ENCODE measurements around the gene PLXNB3.

The PLXNB3 gene

GRCh38 chrX:153763989-153764755 is at the start of gene PLXNB3:
TSS of gene PLXNB3 (plus strand) at chrX:153764249. CDS start at chrX:153765536, 1,287 bp downstream.
- DNase-seq (ENCODE audit: low read depth in 1 of 2, low spot score in 1 of 2) = peak; percentile 72 to 85
- TF ChIP-seq JUND (IDR thresholded peaks at IDR 0.05; ENCODE audit: low read depth) = no peak
- in situ Hi-C loops (cut with HindIII; ENCODE audit: low pct_unique_long_range_greater_than_20kb, low sequenced_read_pairs) = no loop called here

- no peak for TF ChIP-seq JUND (IDR thresholded peaks at IDR 0.05; ENCODE audit: low read depth)
- in situ Hi-C loops (cut with HindIII; ENCODE audit: low pct_unique_long_range_greater_than_20kb, low sequenced_read_pairs) = no loop called here
Measured at GRCh38 chrX:153714256-153714655, 49.8 kb upstream of the PLXNB3 start.

GRCh38 chrX:153717445-153717844 is 46.6 kb upstream of the PLXNB3 start:
- no peak for TF ChIP-seq JUND (IDR thresholded peaks at IDR 0.05; ENCODE audit: low read depth)
- in situ Hi-C loops (cut with HindIII; ENCODE audit: low pct_unique_long_range_greater_than_20kb, low sequenced_read_pairs) = no loop called here
- no peak for DNase-seq (ENCODE audit: low read depth in 1 of 2, low spot score in 1 of 2)

More at GRCh38 chrX:153714256-153714655, 49.8 kb upstream of the PLXNB3 start:
- DNase-seq (ENCODE audit: low read depth in 1 of 2, low spot score in 1 of 2) = no peak

GRCh38 chrX:153719238-153719637 is 44.8 kb upstream of the PLXNB3 start:
- in situ Hi-C loops (cut with HindIII; ENCODE audit: low pct_unique_long_range_greater_than_20kb, low sequenced_read_pairs) = no loop called here
- DNase-seq (ENCODE audit: low read depth in 1 of 2, low spot score in 1 of 2) = no peak

GRCh38 chrX:153719701-153720100 is 44.3 kb upstream of the PLXNB3 start:
- no peak for DNase-seq (ENCODE audit: low read depth in 1 of 2, low spot score in 1 of 2)
- TF ChIP-seq JUND (IDR thresholded peaks at IDR 0.05; ENCODE audit: low read depth) = no peak
- in situ Hi-C loops (cut with HindIII; ENCODE audit: low pct_unique_long_range_greater_than_20kb, low sequenced_read_pairs) = no loop called here

More at GRCh38 chrX:153719238-153719637, 44.8 kb upstream of the PLXNB3 start:
- no peak for TF ChIP-seq JUND (IDR thresholded peaks at IDR 0.05; ENCODE audit: low read depth)

- TF ChIP-seq JUND (IDR thresholded peaks at IDR 0.05; ENCODE audit: low read depth) = no peak
- DNase-seq (ENCODE audit: low read depth in 1 of 2, low spot score in 1 of 2) = peak in 1 of 2 experiments; percentile 45
- in situ Hi-C loops (cut with HindIII; ENCODE audit: low pct_unique_long_range_greater_than_20kb, low sequenced_read_pairs) = no loop called here
Measured at GRCh38 chrX:153722704-153723350, 41.2 kb upstream of the PLXNB3 start.

GRCh38 chrX:153723351-153724251 is 40.4 kb upstream of the PLXNB3 start:
- no peak for TF ChIP-seq JUND (IDR thresholded peaks at IDR 0.05; ENCODE audit: low read depth)
- peak in 1 of 2 experiments; percentile 44 for DNase-seq (ENCODE audit: low read depth in 1 of 2, low spot score in 1 of 2)
- in situ Hi-C loops (cut with HindIII; ENCODE audit: low pct_unique_long_range_greater_than_20kb, low sequenced_read_pairs) = no loop called here

- no peak for TF ChIP-seq JUND (IDR thresholded peaks at IDR 0.05; ENCODE audit: low read depth)
- in situ Hi-C loops (cut with HindIII; ENCODE audit: low pct_unique_long_range_greater_than_20kb, low sequenced_read_pairs) = no loop called here
- peak; percentile 76 to 91 for DNase-seq (ENCODE audit: low read depth in 1 of 2, low spot score in 1 of 2)
Measured at GRCh38 chrX:153724252-153725038, 39.6 kb upstream of the PLXNB3 start, which contains the start of the genes ABCD1 and BCAP31. TSS of gene ABCD1 (plus strand) at chrX:153724856. CDS start at chrX:153725267, 411 bp downstream. TSS of gene BCAP31 (minus strand) at chrX:153724387. CDS start at chrX:153723244, 1,143 bp downstream.

GRCh38 chrX:153725039-153725831 is 38.8 kb upstream of the PLXNB3 start:
- no peak for TF ChIP-seq JUND (IDR thresholded peaks at IDR 0.05; ENCODE audit: low read depth)
- in situ Hi-C loops (cut with HindIII; ENCODE audit: low pct_unique_long_range_greater_than_20kb, low sequenced_read_pairs) = no loop called here
- DNase-seq (ENCODE audit: low read depth in 1 of 2, low spot score in 1 of 2) = no peak

GRCh38 chrX:153725832-153726285 is 38.2 kb upstream of the PLXNB3 start:
- in situ Hi-C loops (cut with HindIII; ENCODE audit: low pct_unique_long_range_greater_than_20kb, low sequenced_read_pairs) = no loop called here
- TF ChIP-seq JUND (IDR thresholded peaks at IDR 0.05; ENCODE audit: low read depth) = no peak
- no peak for DNase-seq (ENCODE audit: low read depth in 1 of 2, low spot score in 1 of 2)
